HCT116 (cell line): ENCODE results near the gene NAA11. TPM values are rescaled to one million over a fixed set of nuclear protein-coding genes. Genes with fewer than 3 reads are reported as not detected.

ENCODE experiments used
- ATAC-seq: fragments of 200-7000 bp; cut with Tn5 transposase; 2 replicates; pipeline ENCODE4 v1.9.1; 2020; ENCODE audit warnings: mild to moderate bottlenecking, moderate library complexity
- BruUV-seq: library from RNA; stranded (reverse); fragments of 400-500 nt; replicated peaks from 2 replicates; lab custom pipeline; 2021; lab: Mats Ljungman, UMichigan
- CTCF ChIA-PET: fragments of 300-600 bp; sonication (Branson Sonifier 250); formaldehyde crosslinking; loops from one replicate; lab custom pipeline; 2021; ENCODE audit warnings: antibody characterized with exemption; lab: Charles Lee
- POLR2A ChIA-PET: fragments of 300-600, 350-600 bp; sonication (Branson Sonifier 250); formaldehyde crosslinking; loops from one replicate; lab custom pipeline; 2021; ENCODE audit warnings: antibody characterized with exemption; lab: Charles Lee
- RAD21 ChIA-PET, 2 experiments: fragments of 300-600 bp; sonication (Branson Sonifier 250); formaldehyde crosslinking; loops; one replicate each; lab custom pipeline; 2023; ENCODE audit warnings: low total read pairs in 2 of 2; ENCODE audit not compliant: uncharacterized antibody in 2 of 2, unreplicated experiment in 2 of 2, low non-redundant PET in 1 of 2; lab: Charles Lee
- DNase-seq: peaks from one replicate; pipeline ENCODE4 v3.0.0-alpha.2; 2010; ENCODE audit warnings: low read depth, low spot score
- H2AFZ ChIP-seq: fragments of 200-600 bp; shearing (Covaris generic), sonication (generic); 2 replicates; pipeline ENCODE4 v1.6.1; 2017; ENCODE audit warnings: low read depth, mixed run types, mixed read lengths, antibody characterized with exemption, low read length; ENCODE audit not compliant: poor library complexity, severe bottlenecking
- H3K27ac ChIP-seq: 2 replicates; pipeline ENCODE4 v1.5.1; 2012; ENCODE audit warnings: low read depth, low read length
- H3K27me3 ChIP-seq: fragments of 200-600 bp; sonication (generic); 2 replicates; pipeline ENCODE4 v1.6.1; 2016; ENCODE audit warnings: mixed run types, low read length, mixed read lengths; ENCODE audit not compliant: insufficient read depth
- H3K36me3 ChIP-seq, 2 experiments: fragments of 200-500 bp in 1 of 2; fragments of 200-600 bp in 1 of 2; sonication (Bioruptor generic) in 1 of 2; sonication (generic) in 1 of 2; 2 replicates each; pipeline versions ENCODE4 v1.5.1 to v1.6.1; 2014 to 2016; ENCODE audit warnings: low read length in 2 of 2, inconsistent platforms in 1 of 2, mixed read lengths in 1 of 2, mixed run types in 1 of 2; ENCODE audit not compliant: insufficient read depth in 2 of 2, control insufficient read depth in 1 of 2
- H3K4me1 ChIP-seq, 2 experiments: fragments of 200-600 bp in 1 of 2; sonication (generic) in 1 of 2; 2 replicates each; pipeline versions ENCODE4 v1.5.1 to v1.6.1; 2012 to 2017; ENCODE audit warnings: low read length in 2 of 2, inconsistent platforms in 1 of 2, mild to moderate bottlenecking in 1 of 2, mixed read lengths in 1 of 2, mixed run types in 1 of 2, moderate library complexity in 1 of 2; ENCODE audit not compliant: insufficient read depth in 2 of 2, control insufficient read depth in 1 of 2
- H3K4me2 ChIP-seq: fragments of 200-600 bp; sonication (generic); 2 replicates; pipeline ENCODE4 v1.6.1; 2017; ENCODE audit warnings: mixed run types, low read length, mixed read lengths
- H3K4me3 ChIP-seq, 2 experiments: fragments of 200-600 bp in 1 of 2; sonication (generic) in 1 of 2; replicated peaks in 1 of 2; 2 replicates each; pipeline ENCODE4 v1.5.1; 2011 to 2016; ENCODE audit warnings: low read length in 2 of 2, control low read depth in 1 of 2, low read depth in 1 of 2, mild to moderate bottlenecking in 1 of 2, mixed read lengths in 1 of 2, mixed run types in 1 of 2
- H3K79me2 ChIP-seq: fragments of 200-600 bp; sonication (generic); 2 replicates; pipeline ENCODE4 v1.6.1; 2017; ENCODE audit warnings: mild to moderate bottlenecking, mixed run types, low read length, moderate library complexity, mixed read lengths; ENCODE audit not compliant: insufficient read depth
- H3K9ac ChIP-seq: fragments of 200-600 bp; sonication (generic); 2 replicates; pipeline ENCODE4 v1.6.1; 2016; ENCODE audit warnings: low read length, mixed read lengths
- H3K9me2 ChIP-seq: fragments of 200-600 bp; sonication (generic), shearing (Covaris generic); 2 replicates; pipeline ENCODE4 v1.6.1; 2017; ENCODE audit warnings: mixed run types, mild to moderate bottlenecking, moderate library complexity; ENCODE audit not compliant: insufficient read depth
- H3K9me3 ChIP-seq, 2 experiments: fragments of 200-500 bp in 1 of 2; fragments of 200-600 bp in 1 of 2; sonication (Bioruptor generic) in 1 of 2; sonication (generic) in 1 of 2; 2 replicates each; pipeline ENCODE4 v1.6.1; 2014 to 2017; ENCODE audit warnings: low read length in 2 of 2, mixed read lengths in 2 of 2, inconsistent platforms in 1 of 2, low read depth in 1 of 2, mild to moderate bottlenecking in 1 of 2, mixed run types in 1 of 2, moderate library complexity in 1 of 2; ENCODE audit not compliant: control insufficient read depth in 1 of 2, insufficient read depth in 1 of 2
- H4K20me1 ChIP-seq: fragments of 200-600 bp; sonication (generic), shearing (Covaris generic); 2 replicates; pipeline ENCODE4 v1.6.1; 2017; ENCODE audit warnings: mixed run types, mild to moderate bottlenecking, moderate library complexity; ENCODE audit not compliant: insufficient read depth
- ATF3 ChIP-seq: IDR thresholded peaks from 2 replicates; pipeline ENCODE4 v1.6.1; 2012
- CBX3 ChIP-seq: IDR thresholded peaks from 2 replicates; pipeline ENCODE4 v1.6.1; 2012; ENCODE audit warnings: low read depth
- EGR1 ChIP-seq: IDR thresholded peaks from 2 replicates; pipeline ENCODE4 v1.6.1; 2012; ENCODE audit warnings: low read depth
- ELF1 ChIP-seq: IDR thresholded peaks from 2 replicates; pipeline ENCODE4 v1.6.1; 2012; ENCODE audit warnings: low read depth, borderline replicate concordance
- FOSL1 ChIP-seq: IDR thresholded peaks from 2 replicates; pipeline ENCODE4 v1.6.1; 2012; ENCODE audit warnings: low read depth
- JUND ChIP-seq: IDR thresholded peaks from 2 replicates; pipeline ENCODE4 v1.6.1; 2012
- POLR2A ChIP-seq: IDR thresholded peaks from 2 replicates; pipeline ENCODE4 v1.7.0; 2011; ENCODE audit warnings: borderline replicate concordance; ENCODE audit not compliant: insufficient read depth, insufficient read length; ENCODE audit errors: extremely low read depth
- POLR2AphosphoS5 ChIP-seq: IDR thresholded peaks from 2 replicates; pipeline ENCODE4 v1.6.1; 2011; ENCODE audit warnings: mild to moderate bottlenecking, low read depth, low read length, moderate library complexity
- RAD21 ChIP-seq: IDR thresholded peaks from 2 replicates; pipeline ENCODE4 v1.6.1; 2012; ENCODE audit warnings: low read depth, mild to moderate bottlenecking
- SIN3A ChIP-seq: IDR thresholded peaks from 2 replicates; pipeline ENCODE4 v1.6.1; 2012; ENCODE audit warnings: low read depth
- SP1 ChIP-seq: IDR thresholded peaks from 2 replicates; pipeline ENCODE4 v1.6.1; 2012; ENCODE audit warnings: low read depth
- SRF ChIP-seq: IDR thresholded peaks from 2 replicates; pipeline ENCODE4 v1.6.1; 2012; ENCODE audit warnings: low read depth
- YY1 ChIP-seq: IDR thresholded peaks from 2 replicates; pipeline ENCODE4 v1.6.1; 2011; ENCODE audit warnings: low read length, low read depth, moderate library complexity, mild to moderate bottlenecking; ENCODE audit not compliant: insufficient replicate concordance; ENCODE audit errors: extremely low read depth
- ZBTB33 ChIP-seq: IDR thresholded peaks from 2 replicates; pipeline ENCODE4 v1.6.1; 2011; ENCODE audit warnings: mild to moderate bottlenecking, low read length, moderate library complexity; ENCODE audit not compliant: insufficient replicate concordance; ENCODE audit errors: extremely low read depth
- ZFX ChIP-seq: fragments of 450-650 bp; IDR thresholded peaks from 2 replicates; pipeline ENCODE4 v1.6.1; 2017
- ZNF274 ChIP-seq: fragments of 200-500 bp; sonication (Bioruptor generic); IDR thresholded peaks from 2 replicates; pipeline ENCODE4 v1.6.1; 2014; ENCODE audit warnings: mild to moderate bottlenecking, low read depth, low read length, inconsistent platforms
- intact Hi-C: fragments of 100-400 bp; cut with micrococcal nuclease; formaldehyde crosslinking; loops from 2 replicates; pipeline ENCODE4 v1.10.0; 2022
- total RNA-seq: library from RNA; stranded (reverse); gene quantifications from one replicate; pipeline ENCODE4 v1.2.1, GENCODE V29; 2021; ENCODE audit not compliant: unreplicated experiment

Gene NAA11
- total RNA-seq, 1 experiment from 2014 or later = not detected

- no peaks in the 10 kb centered on the region for H3K36me3 ChIP-seq
- no peak overlapping the region for H3K4me2 ChIP-seq
- intact Hi-C loops = no loop called here
- ChIA-PET RAD21 (no interaction called here), POLR2A (no interaction called here), CTCF (no interaction called here)
- no peak overlapping the region for H2AFZ ChIP-seq
- DNase-seq (no peak), ATAC-seq (no peak)
- no peaks in the 10 kb centered on the region for H3K9me2 ChIP-seq
- TF ChIP-seq RAD21 = no peak
- TF ChIP-seq ATF3 = no peak
- TF ChIP-seq SIN3A = no peak
- no peak for TF ChIP-seq FOSL1
- TF ChIP-seq EGR1 = no peak
- no peak for TF ChIP-seq SP1
- no peak for TF ChIP-seq ZNF274
- H3K9me3 ChIP-seq = no peaks in the 10 kb centered on the region
- no peak overlapping the region for H3K27ac ChIP-seq
- H3K9ac ChIP-seq = no peak overlapping the region
- H4K20me1 ChIP-seq = no peaks in the 10 kb centered on the region
- no TSS peak for BruUV-seq
- no peaks in the 10 kb centered on the region for H3K4me1 ChIP-seq
- H3K27me3 ChIP-seq = no peaks in the 10 kb centered on the region
- H3K79me2 ChIP-seq = no peaks in the 10 kb centered on the region
- H3K4me3 ChIP-seq = no peak overlapping the region
These were observed 53.1 kb downstream of the NAA11 start for GRCh38 chr4:79272761-79273160.

- Histone ChIP-seq H3K9ac (no peak overlapping the region), H3K9me3 (no peaks in the 10 kb centered on the region), H3K27ac (no peak overlapping the region), H3K4me3 (no peak overlapping the region), H3K36me3 (no peaks in the 10 kb centered on the region), H4K20me1 (no peaks in the 10 kb centered on the region), H3K27me3 (no peaks in the 10 kb centered on the region), H3K9me2 (no peaks in the 10 kb centered on the region), H2AFZ (no peak overlapping the region)
- POLR2A ChIA-PET = no interaction called here
- intact Hi-C loops = no loop called here
- CTCF ChIA-PET = no interaction called here
- RAD21 ChIA-PET = no interaction called here
- DNase-seq = no peak
- TF ChIP-seq JUND = no peak
- no peak for TF ChIP-seq POLR2A
- TF ChIP-seq CBX3 = no peak
- no peak for TF ChIP-seq RAD21
- no peak for TF ChIP-seq ZFX
- no peak for TF ChIP-seq FOSL1
- no peak for TF ChIP-seq ATF3
- TF ChIP-seq ZNF274 = no peak
- no peak for TF ChIP-seq EGR1
- TF ChIP-seq POLR2AphosphoS5 = no peak
- no peak for TF ChIP-seq SIN3A
- TF ChIP-seq SRF = no peak
- TF ChIP-seq YY1 = no peak
- TF ChIP-seq ZBTB33 = no peak
- no peak for TF ChIP-seq ELF1
- TF ChIP-seq, all 23 proteins: peak for 0
- Histone ChIP-seq H3K4me1 (no peaks in the 10 kb centered on the region), H3K79me2 (no peaks in the 10 kb centered on the region), H3K4me2 (no peak overlapping the region)
- ATAC-seq = no peak
- BruUV-seq = no TSS peak
These were observed 53.7 kb downstream of the NAA11 start for GRCh38 chr4:79272126-79272525.
